Esophagus muscularis mucosa (tissue), 4 donors: ENCODE results near the gene C4orf46. TPM values are rescaled to one million over a fixed set of nuclear protein-coding genes. Genes with fewer than 3 reads are reported as not detected.

Experiments used
- DNase-seq: peaks from one replicate; pipeline ENCODE4 v3.0.0-alpha.2; 2017; ENCODE audit errors: extremely low spot score
- H3K27ac ChIP-seq, 4 donors: fragments of 200-600 bp; sonication (generic); replicated peaks in 1 of 4; 1 replicate in 3 of 4; 2 replicates in 1 of 4; pipeline ENCODE4 v1.5.1; 2016 to 2019; ENCODE audit warnings: mild to moderate bottlenecking in 1 of 4
- H3K27me3 ChIP-seq, 4 donors: fragments of 200-600 bp; sonication (generic); one replicate each; pipeline versions ENCODE4 v1.5.1 to v1.6.0; 2016 to 2019
- H3K36me3 ChIP-seq, 4 donors: fragments of 200-600 bp; sonication (generic); one replicate each; pipeline ENCODE4 v1.5.1; 2016 to 2019
- H3K4me1 ChIP-seq, 4 donors: fragments of 200-600 bp; sonication (generic); one replicate each; pipeline ENCODE4 v1.5.1; 2016 to 2019
- H3K4me3 ChIP-seq, 4 donors: fragments of 200-600 bp; sonication (generic); 1 replicate in 2 of 4; 2 replicates in 2 of 4; pipeline ENCODE4 v1.5.1; 2016 to 2019; ENCODE audit warnings: mild to moderate bottlenecking in 4 of 4, moderate library complexity in 1 of 4
- H3K9me3 ChIP-seq, 4 donors: fragments of 200-600 bp; sonication (generic); 1 replicate in 3 of 4; 2 replicates in 1 of 4; pipeline ENCODE4 v1.5.1; 2016 to 2019
- CTCF ChIP-seq, 3 experiments: fragments of 200-600 bp in 2 of 3; fragments of 450-650 bp in 1 of 3; sonication (generic) in 2 of 3; IDR thresholded peaks; one replicate each; pipeline ENCODE4 v1.5.1; 2017 to 2019; ENCODE audit warnings: antibody characterized with exemption in 3 of 3, mild to moderate bottlenecking in 2 of 3, moderate library complexity in 1 of 3
- EP300 ChIP-seq: sonication (generic); formaldehyde crosslinking; IDR thresholded peaks from one replicate; pipeline ENCODE4 v1.6.1; 2017; ENCODE audit warnings: antibody characterized with exemption
- POLR2A ChIP-seq: fragments of 450-650 bp; IDR thresholded peaks from one replicate; pipeline ENCODE4 v1.6.1; 2017; ENCODE audit warnings: antibody characterized with exemption, moderate library complexity, mild to moderate bottlenecking, low read depth
- POLR2AphosphoS5 ChIP-seq, 2 donors: sonication (generic); formaldehyde crosslinking; IDR thresholded peaks; one replicate each; pipeline ENCODE4 v1.6.1; 2017; ENCODE audit warnings: antibody characterized with exemption in 2 of 2
- WGBS: methylation state at CpG from one replicate; pipeline ENCODE4 v1.1.5; 2018; 5-methylcytosine and 5-hydroxymethylcytosine counted together
- intact Hi-C: fragments of 100-400 bp; cut with DNase I; formaldehyde crosslinking; loops from one replicate; pipeline ENCODE4 v1.15.1; 2023
- total RNA-seq, 4 donors: library from RNA; depleted of rRNA; stranded (reverse); fragments of >200 nt; gene quantifications; one replicate each; pipeline versions ENCODE4 v1.1.0 to v1.2.1, GENCODE V29; 2016

Gene C4orf46
- total RNA-seq, 4 donors from 2014 or later: 2.4 to 4.6 (median 3.2) TPM

DNA sequence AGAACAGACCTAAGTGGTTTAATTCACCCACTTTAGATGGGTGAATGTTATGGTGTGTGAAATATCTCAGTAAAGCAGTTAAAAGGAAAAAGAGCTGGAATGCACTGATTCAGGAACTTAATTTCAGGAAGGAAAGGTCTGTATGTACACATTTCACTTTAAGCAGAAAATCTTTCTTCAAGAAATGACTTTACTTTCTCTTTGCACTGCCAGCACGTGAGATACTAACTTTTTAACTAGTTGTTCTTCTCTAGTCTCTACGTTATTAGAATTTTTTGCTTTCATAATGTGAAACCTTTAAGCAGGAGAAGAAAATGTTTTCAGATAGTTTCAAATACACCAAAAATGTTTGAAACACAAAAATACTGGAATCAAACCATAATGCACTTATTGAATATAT lies 18.8 kb downstream of the C4orf46 start:
- no peak for DNase-seq
- TF ChIP-seq POLR2A (no peak), POLR2AphosphoS5 (IDR thresholded peaks at IDR 0.05) (no peak), CTCF (IDR thresholded peaks at IDR 0.05) (no peak)
- no peaks in the 10 kb centered on the region for H3K4me1 ChIP-seq
- H3K9me3 ChIP-seq: no peaks in the 10 kb centered on the region
- H3K36me3 ChIP-seq: no peaks in the 10 kb centered on the region
- intact Hi-C loops: no loop called here
- H3K27ac ChIP-seq: no peak overlapping the region
- WGBS: 7% methylated on average over 2 of the region's 2 CpGs
- no peak overlapping the region for H3K4me3 ChIP-seq
- peaks cover 0 to 3% (median 0%) of the 10 kb centered on the region in 4 donors for H3K27me3 ChIP-seq

DNA sequence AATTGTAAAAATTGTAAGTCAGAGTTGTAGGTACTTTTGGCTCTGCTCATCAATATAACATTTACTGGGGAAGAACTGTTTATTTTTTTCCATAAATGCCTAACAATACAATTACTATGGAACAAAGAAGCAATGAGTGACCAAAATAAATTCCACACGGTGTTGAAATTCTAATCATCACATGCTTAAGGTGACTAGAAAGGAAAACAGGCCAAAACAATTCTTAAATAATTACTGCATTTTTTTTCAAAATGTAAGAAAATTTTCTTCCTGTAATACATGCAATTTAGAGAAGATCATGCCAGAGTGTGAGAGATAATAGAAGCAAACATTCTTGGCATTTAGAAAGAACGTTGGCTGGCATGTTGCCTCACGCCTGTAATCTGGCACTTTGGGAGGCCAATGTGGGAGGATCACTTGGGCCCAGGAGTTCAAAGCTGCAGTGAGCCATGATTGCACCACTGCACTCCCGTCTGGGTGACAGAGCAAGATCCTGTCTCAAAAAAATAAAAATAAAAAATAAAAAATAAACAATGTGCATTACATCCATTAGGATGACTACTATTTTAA lies 22.5 kb downstream of the C4orf46 start:
- no peaks in the 10 kb centered on the region for H3K9me3 ChIP-seq
- H3K27me3 ChIP-seq: no peaks in the 10 kb centered on the region
- no peak overlapping the region for H3K27ac ChIP-seq
- H3K4me3 ChIP-seq: no peak overlapping the region
- WGBS: 71% methylated on average over 4 of the region's 4 CpGs
- DNase-seq: no peak
- H3K4me1 ChIP-seq: no peaks in the 10 kb centered on the region
- TF ChIP-seq EP300 (no peak), CTCF (IDR thresholded peaks at IDR 0.05) (no peak), POLR2A (no peak), POLR2AphosphoS5 (IDR thresholded peaks at IDR 0.05) (no peak)
- H3K36me3 ChIP-seq: no peaks in the 10 kb centered on the region
- intact Hi-C loops: no loop called here

- H3K27ac ChIP-seq: no peak overlapping the region
- TF ChIP-seq POLR2AphosphoS5 (IDR thresholded peaks at IDR 0.05) (no peak), POLR2A (no peak), CTCF (IDR thresholded peaks at IDR 0.05) (no peak), EP300 (no peak)
- no peaks in the 10 kb centered on the region for H3K27me3 ChIP-seq
- intact Hi-C loops: no loop called here
- H3K4me3 ChIP-seq: no peak overlapping the region
- DNase-seq: no peak
- H3K36me3 ChIP-seq: no peaks in the 10 kb centered on the region
- H3K9me3 ChIP-seq: no peaks in the 10 kb centered on the region
- 62% methylated on average over 3 of the region's 3 CpGs for WGBS
- no peaks in the 10 kb centered on the region for H3K4me1 ChIP-seq
Observed at GRCh38 chr4:158644760-158645159, 26.9 kb downstream of the C4orf46 start.

- TF ChIP-seq CTCF (IDR thresholded peaks at IDR 0.05) (no peak), POLR2AphosphoS5 (IDR thresholded peaks at IDR 0.05) (no peak), EP300 (no peak), POLR2A (no peak)
- WGBS: 78% methylated on average over 5 of the region's 5 CpGs
- intact Hi-C loops: no loop called here
Observed at GRCh38 chr4:158644356-158644755, 27.3 kb downstream of the C4orf46 start.

GRCh38 chr4:158636619-158637018 lies 35.1 kb downstream of the C4orf46 start:
- Histone ChIP-seq H3K36me3 (no peaks in the 10 kb centered on the region), H3K4me3 (no peak overlapping the region), H3K9me3 (no peaks in the 10 kb centered on the region), H3K4me1 (no peaks in the 10 kb centered on the region), H3K27ac (no peak overlapping the region), H3K27me3 (no peaks in the 10 kb centered on the region)
- no peak for TF ChIP-seq POLR2A
- TF ChIP-seq EP300: no peak
- no peak for TF ChIP-seq CTCF (IDR thresholded peaks at IDR 0.05)
- no peak for TF ChIP-seq POLR2AphosphoS5 (IDR thresholded peaks at IDR 0.05)
- 81% methylated on average over 1 of the region's 1 CpG for whole genome bisulfite sequencing
- no peak for DNase-seq
- intact Hi-C loops: no loop called here

More at GRCh38 chr4:158644356-158644755, 27.3 kb downstream of the C4orf46 start:
- no peak overlapping the region for H3K4me3 ChIP-seq
- no peaks in the 10 kb centered on the region for H3K9me3 ChIP-seq
- no peak overlapping the region for H3K27ac ChIP-seq
- H3K36me3 ChIP-seq: no peaks in the 10 kb centered on the region
- H3K4me1 ChIP-seq: no peaks in the 10 kb centered on the region
- no peaks in the 10 kb centered on the region for H3K27me3 ChIP-seq
- DNase-seq: no peak
